Testis (tissue), 3 donors: Measurements from ENCODE around the gene NBEA. TPM values are rescaled to one million over a fixed set of nuclear protein-coding genes. Genes with fewer than 3 reads are reported as not detected.

Source experiments
- DNase-seq: peaks from one replicate; pipeline ENCODE4 v3.0.0-alpha.2; 2019
- H3K27ac ChIP-seq, 2 donors: fragments of 200-600 bp; sonication (generic); one replicate each; pipeline ENCODE4 v1.5.1; 2019
- H3K27me3 ChIP-seq: fragments of 200-600 bp; sonication (generic); one replicate; pipeline ENCODE4 v1.5.1; 2019
- H3K36me3 ChIP-seq: fragments of 200-600 bp; sonication (generic); one replicate; pipeline ENCODE4 v1.5.1; 2017; ENCODE audit warnings: low read depth; ENCODE audit errors: missing control alignments
- H3K4me1 ChIP-seq: fragments of 200-600 bp; sonication (generic); one replicate; pipeline ENCODE4 v1.5.1; 2019
- H3K4me3 ChIP-seq, 2 donors: fragments of 200-600 bp; sonication (generic); one replicate each; pipeline ENCODE4 v1.5.1; 2017 to 2019
- H3K9me3 ChIP-seq: fragments of 200-600 bp; sonication (generic); one replicate; pipeline ENCODE4 v1.5.1; 2017
- CTCF ChIP-seq, 3 experiments: fragments of 450-650 bp in 2 of 3; fragments of 200-600 bp in 1 of 3; sonication (generic) in 1 of 3; IDR thresholded peaks; one replicate each; pipeline ENCODE4 v1.5.1; 2016 to 2019; ENCODE audit warnings: antibody characterized with exemption in 3 of 3, mild to moderate bottlenecking in 2 of 3, moderate library complexity in 1 of 3
- POLR2A ChIP-seq: fragments of 450-650 bp; IDR thresholded peaks from one replicate; pipeline ENCODE4 v1.6.1; 2017; ENCODE audit warnings: antibody characterized with exemption, mild to moderate bottlenecking, moderate library complexity
- WGBS, 2 donors: methylation state at CpG; one replicate each; pipeline ENCODE4 v1.1.5; 2018; 5-methylcytosine and 5-hydroxymethylcytosine counted together
- intact Hi-C: fragments of 100-400 bp; cut with DNase I; formaldehyde crosslinking; loops from one replicate; pipeline ENCODE4 v1.15.1; 2023; ENCODE audit warnings: low total_unique reads
- polyA plus RNA-seq: library from polyadenylated mRNA; stranded (reverse); fragments of 350-450 nt; fragmentation: Illumina TruSeq; extraction: RNeasy Lipid Tissue Mini Kit (QIAGEN cat#74804); gene quantifications from one replicate; pipeline ENCODE4 v1.2.3, GENCODE V29; 2014; ENCODE audit warnings: low read depth, low replicate concordance; ENCODE audit not compliant: insufficient read depth
- total RNA-seq, 2 donors: library from RNA; depleted of rRNA; stranded (reverse); fragments of >200 nt; gene quantifications; one replicate each; pipeline ENCODE4 v1.2.3, GENCODE V29; 2016

NBEA gene
- total and polyA plus RNA-seq, 3 donors from 2014 or later: 8.6 to 22.2 (median 18.3) TPM

DNA sequence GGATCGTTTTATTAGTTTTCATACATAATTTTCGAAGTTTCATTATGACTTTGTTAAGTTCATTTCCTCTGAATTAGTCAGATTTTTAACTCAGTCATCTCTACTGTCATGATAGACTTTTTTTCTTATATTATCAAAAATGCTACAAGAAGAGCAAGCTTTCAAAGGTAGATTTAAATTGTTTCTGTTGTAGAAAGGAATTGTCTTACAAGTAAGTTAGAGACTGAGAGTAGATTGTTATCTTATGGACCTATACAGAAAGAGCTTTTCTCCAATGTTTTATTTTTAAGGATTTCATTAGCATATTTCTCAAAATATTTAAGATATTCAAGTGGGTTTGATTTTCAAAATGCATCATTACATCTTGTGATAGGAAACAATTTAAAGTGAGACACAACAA is 531.7 kb downstream of the NBEA start:
- no peaks in the 10 kb centered on the region for H3K9me3 ChIP-seq
- no peak overlapping the region for H3K4me3 ChIP-seq
- no peaks in the 10 kb centered on the region for H3K36me3 ChIP-seq
- WGBS, 2 donors: 68 to 88% methylated on average over 2 of the region's 2 CpGs
- H3K27me3 ChIP-seq: no peaks in the 10 kb centered on the region
- TF ChIP-seq CTCF (IDR thresholded peaks at IDR 0.05) (no peak), POLR2A (no peak)
- H3K4me1 ChIP-seq: no peaks in the 10 kb centered on the region
- no peak overlapping the region for H3K27ac ChIP-seq
- no peak for DNase-seq
- intact Hi-C loops: no loop called here

DNA sequence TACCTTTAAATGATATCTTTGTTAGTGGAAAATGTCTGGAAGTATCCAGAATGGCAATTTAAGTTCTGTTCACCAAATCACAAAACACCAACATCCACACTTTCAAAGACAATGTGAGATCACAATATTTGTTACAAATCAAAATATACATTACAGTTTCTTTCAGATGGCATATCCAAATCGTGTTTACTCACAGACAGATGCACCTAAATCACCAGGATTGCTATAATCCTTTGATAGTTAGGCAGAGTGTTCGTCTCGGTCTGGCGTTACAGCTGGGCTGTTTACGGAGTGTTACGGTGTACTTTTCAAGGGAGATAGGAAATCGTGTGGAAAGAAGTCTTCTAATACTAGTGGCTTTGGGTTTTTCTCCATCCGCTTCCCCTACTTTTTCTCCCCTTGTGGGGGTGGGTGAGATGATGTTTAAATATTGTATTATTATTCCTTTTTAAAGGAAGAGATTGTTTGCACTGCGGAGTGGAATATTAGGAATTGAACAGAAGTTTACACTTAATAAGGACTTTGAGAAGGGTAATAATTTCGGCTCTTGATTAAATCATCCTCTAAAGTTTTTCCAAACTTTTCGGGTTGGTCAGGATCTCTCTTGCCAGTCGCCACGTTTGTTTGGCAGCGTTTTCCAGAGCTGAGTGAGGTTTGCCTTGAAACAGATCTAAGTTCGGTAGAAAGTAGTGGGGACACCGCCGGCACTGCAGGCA is 532.6 kb downstream of the NBEA start:
- WGBS, 2 donors: 37 to 40% methylated on average over 17 of the region's 17 CpGs

GRCh38 chr13:35475212-35475959 is 533.3 kb downstream of the NBEA start:
- Histone ChIP-seq H3K27me3 (no peaks in the 10 kb centered on the region), H3K36me3 (no peaks in the 10 kb centered on the region), H3K4me3 (peak overlapping the region; percentile 3 to 45), H3K27ac (no peak overlapping the region), H3K4me1 (no peaks in the 10 kb centered on the region), H3K9me3 (no peaks in the 10 kb centered on the region)
- WGBS, 2 donors: 24 to 25% methylated on average over 33 to 47 of the region's 47 CpGs
- intact Hi-C loops: no loop called here
- no peak for TF ChIP-seq POLR2A
- no peak for TF ChIP-seq CTCF (IDR thresholded peaks at IDR 0.05)
- DNase-seq: peak; percentile 36

More for the DNA sequence above, 532.6 kb downstream of the NBEA start:
- DNase-seq: no peak
- intact Hi-C loops: no loop called here
- H3K9me3 ChIP-seq: no peaks in the 10 kb centered on the region
- no peaks in the 10 kb centered on the region for H3K36me3 ChIP-seq
- H3K4me1 ChIP-seq: no peaks in the 10 kb centered on the region
- peak overlapping the region; percentile 3 to 45 for H3K4me3 ChIP-seq
- no peak for TF ChIP-seq CTCF (IDR thresholded peaks at IDR 0.05)
- TF ChIP-seq POLR2A: no peak
- no peak overlapping the region for H3K27ac ChIP-seq
- H3K27me3 ChIP-seq: no peaks in the 10 kb centered on the region

DNA sequence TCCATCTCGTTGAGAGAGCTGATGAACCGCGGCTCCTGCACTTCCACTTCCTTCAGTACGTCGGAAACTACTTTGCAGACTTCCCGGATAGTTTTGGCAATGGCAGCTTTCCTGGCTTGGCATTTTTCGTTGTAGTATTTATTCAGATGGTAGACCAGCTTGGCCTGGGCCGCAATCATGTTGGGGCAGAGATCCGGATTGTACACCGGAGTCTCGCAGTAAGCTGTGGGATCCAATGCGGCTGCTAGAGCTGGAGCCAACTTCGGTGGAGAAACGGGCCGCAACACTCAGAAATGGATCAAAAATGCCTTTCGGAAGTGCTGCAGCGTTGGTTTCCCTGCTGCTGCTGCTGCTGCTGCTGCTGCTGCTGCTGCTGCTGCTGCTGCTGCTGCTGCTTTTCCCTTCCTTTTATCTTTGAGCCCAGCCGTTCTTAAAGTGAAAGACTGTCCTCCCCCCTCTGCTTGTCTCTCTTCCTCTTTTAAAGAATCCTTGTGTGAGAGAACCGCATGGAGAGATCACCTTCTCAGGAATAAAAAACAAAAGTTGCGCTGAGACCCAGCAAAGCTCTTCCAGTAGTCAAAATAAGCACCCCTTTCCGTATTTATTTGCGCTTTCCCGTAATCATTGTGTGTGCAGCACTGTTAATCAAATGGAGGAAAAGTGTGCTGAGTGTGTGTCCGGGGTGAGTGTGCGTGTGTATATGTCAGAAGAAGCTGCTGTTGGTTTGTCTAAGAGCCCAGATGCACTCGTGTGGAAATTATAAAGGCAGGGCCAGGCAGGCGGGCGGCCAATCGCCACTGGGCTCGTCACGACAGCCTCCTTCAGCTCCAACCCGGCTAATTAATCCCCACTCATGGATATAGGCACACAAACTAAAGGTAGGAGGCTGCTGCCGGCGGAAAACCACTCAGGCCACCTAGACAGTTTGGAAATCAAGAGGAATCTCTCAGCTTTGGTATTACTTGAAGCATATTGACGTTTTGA is 534.2 kb downstream of the NBEA start, which contains the start of gene MAB21L1:
TSS of gene MAB21L1 (minus strand) at position 730 of the 984 bp plus-strand sequence. CDS start at position 179, 551 bp downstream.
- intact Hi-C loops: no loop called here
- Histone ChIP-seq H3K27me3 (no peaks in the 10 kb centered on the region), H3K9me3 (no peaks in the 10 kb centered on the region), H3K4me3 (peak within 1 kb of the TSS; percentile 3 to 45), H3K27ac (no peak within 1 kb of the TSS), H3K36me3 (no peaks in the 10 kb centered on the region), H3K4me1 (no peaks in the 10 kb centered on the region)
- no peak for DNase-seq
- TF ChIP-seq CTCF (IDR thresholded peaks at IDR 0.05) (no peak), POLR2A (no peak)
- 45 to 54% methylated on average over 35 of the region's 35 CpGs for WGBS, 2 donors
